ENCODE measurements around the gene ZNF672. TPM values are rescaled to one million over a fixed set of nuclear protein-coding genes. Genes with fewer than 3 reads are reported as not detected.

The ZNF672 gene
- total RNA-seq, 1 donor from 2014 or later, result 39.8 TPM

DNA sequence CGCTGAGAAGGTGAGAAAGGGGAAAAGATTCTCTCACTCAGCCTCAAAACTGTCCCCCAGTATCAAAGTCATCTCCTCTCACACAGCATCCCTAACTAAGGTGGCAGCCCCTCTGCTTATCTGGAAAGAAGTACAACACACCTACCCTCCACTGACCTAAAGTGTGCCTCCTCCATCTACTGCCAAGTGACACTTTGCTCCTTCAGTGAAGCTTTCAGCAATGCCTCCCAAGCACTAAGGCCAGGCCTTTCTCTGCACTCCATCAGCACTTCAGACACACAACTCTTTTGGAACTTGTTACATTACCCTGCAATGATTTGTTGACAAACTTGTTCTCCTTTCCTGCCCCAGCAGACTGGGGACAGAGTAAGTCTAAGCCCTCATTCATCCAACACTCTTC, 13.7 kb upstream of the ZNF672 start:
- intact Hi-C loops (cut with DNase I), result no loop called here
- TF ChIP-seq, protein P1, sequence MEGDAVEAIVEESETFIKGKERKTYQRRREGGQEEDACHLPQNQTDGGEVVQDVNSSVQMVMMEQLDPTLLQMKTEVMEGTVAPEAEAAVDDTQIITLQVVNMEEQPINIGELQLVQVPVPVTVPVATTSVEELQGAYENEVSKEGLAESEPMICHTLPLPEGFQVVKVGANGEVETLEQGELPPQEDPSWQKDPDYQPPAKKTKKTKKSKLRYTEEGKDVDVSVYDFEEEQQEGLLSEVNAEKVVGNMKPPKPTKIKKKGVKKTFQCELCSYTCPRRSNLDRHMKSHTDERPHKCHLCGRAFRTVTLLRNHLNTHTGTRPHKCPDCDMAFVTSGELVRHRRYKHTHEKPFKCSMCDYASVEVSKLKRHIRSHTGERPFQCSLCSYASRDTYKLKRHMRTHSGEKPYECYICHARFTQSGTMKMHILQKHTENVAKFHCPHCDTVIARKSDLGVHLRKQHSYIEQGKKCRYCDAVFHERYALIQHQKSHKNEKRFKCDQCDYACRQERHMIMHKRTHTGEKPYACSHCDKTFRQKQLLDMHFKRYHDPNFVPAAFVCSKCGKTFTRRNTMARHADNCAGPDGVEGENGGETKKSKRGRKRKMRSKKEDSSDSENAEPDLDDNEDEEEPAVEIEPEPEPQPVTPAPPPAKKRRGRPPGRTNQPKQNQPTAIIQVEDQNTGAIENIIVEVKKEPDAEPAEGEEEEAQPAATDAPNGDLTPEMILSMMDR (IDR thresholded peaks at IDR 0.05), result no peak
- H3K9me3 ChIP-seq, result no peaks in the 10 kb centered on the region
- peaks cover 61% of the 10 kb centered on the region for H3K4me1 ChIP-seq
- H3K4me3 ChIP-seq, result peak overlapping the region; percentile 72
- H3K27me3 ChIP-seq (ENCODE audit: low read depth), result no peaks in the 10 kb centered on the region
- no peak overlapping the region for H3K27ac ChIP-seq
- no peak for ATAC-seq
- H3K36me3 ChIP-seq, result peaks cover 40% of the 10 kb centered on the region
- DNase-seq, result no peak

DNA sequence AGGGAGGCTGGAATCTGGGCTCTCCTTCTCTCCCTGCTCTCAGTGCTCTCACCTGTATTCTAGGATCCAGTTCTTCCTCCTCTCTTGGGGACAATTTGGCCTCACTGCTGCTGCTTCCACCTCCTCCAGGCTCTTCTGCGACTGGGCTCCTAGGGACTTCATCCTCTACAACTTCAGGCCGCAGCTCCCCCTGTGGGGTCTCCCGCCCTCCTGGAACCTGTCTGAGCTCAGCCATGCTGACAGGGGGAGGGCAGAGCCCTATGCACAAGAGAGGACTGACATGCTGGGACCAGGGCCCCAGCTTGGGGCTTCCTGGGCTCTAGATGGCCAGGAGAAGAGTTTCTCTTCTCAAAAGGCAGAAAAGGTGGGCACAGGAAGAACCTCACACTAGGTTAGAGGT, 13.3 kb upstream of the ZNF672 start:
- Histone ChIP-seq H3K27ac (peak overlapping the region; percentile 98), H3K27me3 (ENCODE audit: low read depth) (no peaks in the 10 kb centered on the region), H3K36me3 (peaks cover 38% of the 10 kb centered on the region), H3K4me1 (peaks cover 57% of the 10 kb centered on the region), H3K9me3 (no peaks in the 10 kb centered on the region), H3K4me3 (peak overlapping the region; percentile 72)
- intact Hi-C loops (cut with DNase I), result no loop called here
- ATAC-seq, result no peak
- TF ChIP-seq, protein P1 (IDR thresholded peaks at IDR 0.05), result no peak
- no peak for DNase-seq

DNA sequence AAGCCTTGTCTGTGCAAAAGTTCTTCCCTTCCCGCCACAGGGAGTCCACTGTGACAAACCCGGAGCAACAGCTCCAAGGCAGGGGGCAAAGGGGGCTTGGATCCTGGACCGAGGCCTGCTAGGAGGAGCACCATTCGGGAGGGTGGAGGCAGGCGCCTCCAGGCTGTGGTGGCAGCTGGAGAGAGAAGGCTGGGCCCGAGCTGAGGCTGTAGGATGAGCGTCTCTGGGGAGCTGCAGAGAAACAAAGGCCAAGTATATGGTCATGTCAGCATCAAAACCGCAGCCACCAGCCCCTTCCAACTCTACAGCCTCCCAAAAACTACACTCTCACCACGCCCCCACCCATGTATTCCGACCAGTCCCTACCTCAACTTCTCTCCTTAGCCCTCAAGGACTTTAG, 12.9 kb upstream of the ZNF672 start:
- intact Hi-C loops (cut with DNase I), result no loop called here
- H3K4me1 ChIP-seq, result peaks cover 52% of the 10 kb centered on the region
- no peak for ATAC-seq
- H3K9me3 ChIP-seq, result no peaks in the 10 kb centered on the region
- peak overlapping the region; percentile 98 for H3K27ac ChIP-seq
- H3K4me3 ChIP-seq, result peak overlapping the region; percentile 72
- TF ChIP-seq, protein P1 (IDR thresholded peaks at IDR 0.05), result no peak
- DNase-seq, result no peak
- peaks cover 33% of the 10 kb centered on the region for H3K36me3 ChIP-seq
- no peaks in the 10 kb centered on the region for H3K27me3 ChIP-seq (ENCODE audit: low read depth)

DNA sequence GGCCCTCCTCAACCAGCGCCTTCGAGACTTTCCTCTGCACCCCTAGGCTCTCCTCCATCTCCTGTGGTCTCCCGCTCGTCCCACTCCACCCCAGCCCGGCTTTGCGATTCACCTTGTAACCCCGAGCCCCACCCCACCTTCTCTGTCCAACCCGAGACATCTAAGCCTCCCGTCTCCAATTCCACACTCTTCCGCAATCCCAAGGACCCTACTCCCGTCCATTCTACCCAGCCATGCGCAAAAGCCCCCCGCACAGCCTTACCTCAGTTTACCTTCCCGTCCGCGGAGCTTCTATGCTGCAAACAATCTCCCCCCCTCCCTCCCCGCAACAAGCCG, 12.5 kb upstream of the ZNF672 start:
- peaks cover 50% of the 10 kb centered on the region for H3K4me1 ChIP-seq
- H3K9me3 ChIP-seq, result no peaks in the 10 kb centered on the region
- peak; percentile 4 to 7 for ATAC-seq
- intact Hi-C loops (cut with DNase I), result no loop called here
- TF ChIP-seq, protein P1 (IDR thresholded peaks at IDR 0.05), result no peak
- H3K36me3 ChIP-seq, result peaks cover 29% of the 10 kb centered on the region
- peak overlapping the region; percentile 98 for H3K27ac ChIP-seq
- H3K4me3 ChIP-seq, result peak overlapping the region; percentile 72
- H3K27me3 ChIP-seq (ENCODE audit: low read depth), result no peaks in the 10 kb centered on the region
- no peak for DNase-seq

DNA sequence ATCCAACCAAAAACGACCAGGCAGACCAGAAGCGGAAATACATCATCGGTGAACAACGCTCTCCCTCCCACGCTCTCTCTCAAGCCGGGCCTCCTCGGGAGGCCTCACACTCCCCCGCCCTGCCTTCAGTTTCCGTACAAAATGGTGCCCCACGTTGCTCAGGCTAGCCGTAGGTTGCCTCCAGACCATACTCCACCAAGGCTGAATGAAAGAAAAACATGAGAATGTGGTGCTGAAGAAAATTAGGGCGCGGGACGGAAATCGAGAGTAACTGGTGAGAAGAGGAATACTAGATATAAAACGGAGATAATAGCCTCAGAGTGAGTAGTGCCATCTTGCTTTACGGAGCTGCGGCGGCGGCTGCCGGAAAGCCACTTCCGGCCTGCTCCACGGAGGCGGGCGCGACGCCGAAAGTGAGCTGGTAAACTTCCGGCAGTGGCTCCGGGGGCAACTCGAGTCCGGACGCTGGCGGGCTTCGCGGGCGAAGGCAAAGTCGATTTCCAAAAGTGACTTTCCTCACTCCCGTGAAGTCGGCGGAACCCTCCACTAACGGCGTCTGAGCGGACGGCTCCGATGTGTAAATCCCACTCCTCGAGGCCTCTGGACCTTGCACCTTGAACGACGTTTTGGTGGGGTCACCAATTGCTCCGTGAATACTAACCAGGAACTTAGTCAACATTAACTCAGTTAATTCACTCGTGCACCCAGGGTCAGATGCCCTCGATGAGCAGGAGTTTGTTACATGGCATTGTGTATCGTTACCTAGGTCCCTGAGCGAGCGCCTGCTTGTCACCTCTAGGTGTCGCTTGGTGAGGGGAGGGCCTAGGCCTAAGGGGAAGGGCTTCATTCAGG, 11.9 kb upstream of the ZNF672 start, which contains the start of gene SH3BP5L:
SH3BP5L (minus strand) TSS at position 7 of the 852 bp plus-strand sequence. CDS start 980 bp downstream, outside the sequence.
- no peaks in the 10 kb centered on the region for H3K9me3 ChIP-seq
- peak within 1 kb of the TSS; percentile 72 for H3K4me3 ChIP-seq
- TF ChIP-seq, protein P1 (IDR thresholded peaks at IDR 0.05), result peak; percentile 66
- H3K36me3 ChIP-seq, result peaks cover 23% of the 10 kb centered on the region
- peak; percentile 95 for DNase-seq
- ATAC-seq, result peak; percentile 96 to 98
- H3K4me1 ChIP-seq, result peaks cover 50% of the 10 kb centered on the region
- H3K27me3 ChIP-seq (ENCODE audit: low read depth), result no peaks in the 10 kb centered on the region
- intact Hi-C loops (cut with DNase I), result no loop called here
- H3K27ac ChIP-seq, result peak within 1 kb of the TSS; percentile 98
